HepG2 (cell line): Measurements from ENCODE around the gene PAXIP1.

ENCODE experiments used
- ATF1 ChIP-seq: IDR thresholded peaks from 2 replicates; pipeline ENCODE4 v1.6.1; 2016; ENCODE audit warnings: mild to moderate bottlenecking, control low read depth
- E2F1 ChIP-seq: sonication (generic); formaldehyde crosslinking; IDR thresholded peaks from 2 replicates; pipeline ENCODE4 v1.5.0; 2020; ENCODE audit warnings: missing genetic modification reagents
- GATAD2A ChIP-seq: IDR thresholded peaks from 2 replicates; pipeline ENCODE4 v1.6.1; 2016
- NR3C1 ChIP-seq: sonication (generic); formaldehyde crosslinking; IDR thresholded peaks from 2 replicates; pipeline ENCODE4 v1.4.0; 2020; ENCODE audit warnings: missing genetic modification reagents
- RAD21 ChIP-seq: fragments of 450-650 bp; formaldehyde crosslinking; IDR thresholded peaks from 2 replicates; pipeline ENCODE4 v1.5.0; 2020; ENCODE audit warnings: mild to moderate bottlenecking
- SP140L ChIP-seq: sonication (generic); formaldehyde crosslinking; IDR thresholded peaks from 2 replicates; pipeline ENCODE4 v1.4.0; 2020; ENCODE audit warnings: missing genetic modification reagents, borderline replicate concordance
- ZNF501 ChIP-seq: sonication (generic); formaldehyde crosslinking; IDR thresholded peaks from 2 replicates; pipeline ENCODE4 v1.5.1; 2020; ENCODE audit warnings: mild to moderate bottlenecking, moderate library complexity, missing genetic modification reagents
- ZNF703 ChIP-seq: sonication (generic); formaldehyde crosslinking; IDR thresholded peaks from 2 replicates; pipeline ENCODE4 v1.5.1; 2020; ENCODE audit warnings: missing genetic modification reagents, mild to moderate bottlenecking, moderate library complexity, borderline replicate concordance

GRCh38 chr7:155027879-155028278 is 25.0 kb upstream of the PAXIP1 start:
- TF ChIP-seq ATF1 (CRISPR knock-in tag): no peak
- no peak for TF ChIP-seq ZNF703 (CRISPR knock-in tag)
- TF ChIP-seq RAD21 (CRISPR knock-in tag): no peak
- no peak for TF ChIP-seq E2F1 (CRISPR knock-in tag)
- no peak for TF ChIP-seq SP140L (CRISPR knock-in tag)
- no peak for TF ChIP-seq ZNF501 (CRISPR knock-in tag)
- no peak for TF ChIP-seq NR3C1
- TF ChIP-seq GATAD2A: no peak
